Retinal pigment epithelial cell (primary cell): ENCODE data around the gene APP.

Experiments
- DNase-seq: peaks from one replicate; pipeline ENCODE4 v3.0.0-alpha.2; 2010; ENCODE audit warnings: low read depth
- H3K4me3 ChIP-seq: 2 replicates; pipeline ENCODE4 v1.5.1; 2011; ENCODE audit warnings: mild to moderate bottlenecking, low read length, control low read depth, moderate library complexity
- TF ChIP-seq, protein P1 (sequence below): conservative IDR thresholded peaks from 2 replicates; pipeline ENCODE4 v1.5.1; 2011; ENCODE audit warnings: low read depth, low read length, control low read depth, inconsistent platforms

Gene APP

DNA sequence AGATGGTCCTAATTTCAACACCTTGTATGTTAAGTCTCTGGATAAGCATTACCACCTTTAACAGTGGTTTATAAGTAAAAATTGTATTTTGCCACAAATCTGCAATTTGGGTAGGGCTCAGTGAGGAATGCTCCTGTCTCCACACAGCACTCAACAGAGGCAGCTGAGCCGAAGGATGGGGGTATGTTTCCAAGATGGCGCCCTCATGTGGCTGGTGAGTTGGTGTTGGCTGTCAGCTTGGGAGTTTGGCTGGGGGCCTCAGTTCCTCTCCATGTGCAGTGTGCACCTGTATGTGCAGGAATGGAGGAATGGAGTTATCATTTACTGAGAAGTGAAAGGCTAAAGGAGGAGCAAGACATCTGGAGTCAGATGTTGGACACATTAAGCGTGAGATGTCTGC, 299.0 kb downstream of the APP start:
- TF ChIP-seq, protein P1, sequence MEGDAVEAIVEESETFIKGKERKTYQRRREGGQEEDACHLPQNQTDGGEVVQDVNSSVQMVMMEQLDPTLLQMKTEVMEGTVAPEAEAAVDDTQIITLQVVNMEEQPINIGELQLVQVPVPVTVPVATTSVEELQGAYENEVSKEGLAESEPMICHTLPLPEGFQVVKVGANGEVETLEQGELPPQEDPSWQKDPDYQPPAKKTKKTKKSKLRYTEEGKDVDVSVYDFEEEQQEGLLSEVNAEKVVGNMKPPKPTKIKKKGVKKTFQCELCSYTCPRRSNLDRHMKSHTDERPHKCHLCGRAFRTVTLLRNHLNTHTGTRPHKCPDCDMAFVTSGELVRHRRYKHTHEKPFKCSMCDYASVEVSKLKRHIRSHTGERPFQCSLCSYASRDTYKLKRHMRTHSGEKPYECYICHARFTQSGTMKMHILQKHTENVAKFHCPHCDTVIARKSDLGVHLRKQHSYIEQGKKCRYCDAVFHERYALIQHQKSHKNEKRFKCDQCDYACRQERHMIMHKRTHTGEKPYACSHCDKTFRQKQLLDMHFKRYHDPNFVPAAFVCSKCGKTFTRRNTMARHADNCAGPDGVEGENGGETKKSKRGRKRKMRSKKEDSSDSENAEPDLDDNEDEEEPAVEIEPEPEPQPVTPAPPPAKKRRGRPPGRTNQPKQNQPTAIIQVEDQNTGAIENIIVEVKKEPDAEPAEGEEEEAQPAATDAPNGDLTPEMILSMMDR, result peak; percentile 34
- no peak overlapping the region for H3K4me3 ChIP-seq
- no peak for DNase-seq

DNA sequence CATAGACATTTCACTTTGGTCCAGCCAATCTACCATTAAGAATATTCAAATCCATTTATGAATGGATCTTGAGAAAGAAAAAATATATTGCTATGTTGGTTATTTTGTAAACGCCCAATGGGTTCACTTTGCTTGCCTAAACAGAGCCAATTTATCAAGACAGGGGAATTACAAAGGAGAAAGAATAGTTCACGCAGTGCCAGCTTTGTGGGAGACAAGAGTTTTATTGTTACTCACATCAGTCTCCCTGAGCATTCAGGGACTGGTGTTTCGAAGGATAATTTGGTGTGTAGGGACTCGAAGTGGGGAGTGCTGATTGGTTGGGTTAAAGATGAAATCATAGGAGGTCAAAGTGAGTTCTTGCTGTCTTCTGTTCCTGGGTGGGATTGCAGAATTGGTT, 300.5 kb downstream of the APP start:
- H3K4me3 ChIP-seq, result no peak overlapping the region
- no peak for DNase-seq
- TF ChIP-seq, protein P1, result no peak

DNA sequence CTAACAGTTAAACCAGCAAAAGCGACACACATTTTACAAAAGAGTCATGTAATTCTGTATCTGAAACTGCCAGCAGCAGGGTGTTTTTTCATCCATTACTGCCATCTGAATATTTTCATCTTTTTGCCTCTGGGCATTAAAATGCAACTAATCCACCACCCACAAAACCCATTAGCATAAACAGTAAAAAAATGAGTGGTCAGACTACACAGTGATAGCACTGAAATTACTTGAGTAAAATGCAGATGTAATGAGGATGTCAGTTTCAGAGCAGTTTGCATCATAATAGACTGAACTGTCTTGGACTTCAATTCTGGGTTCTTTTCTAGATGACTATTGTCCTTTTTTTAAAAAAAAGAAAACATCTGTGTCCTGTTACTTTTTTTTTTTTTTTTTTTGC, 303.5 kb downstream of the APP start:
- no peak overlapping the region for H3K4me3 ChIP-seq
- no peak for DNase-seq
- TF ChIP-seq, protein P1, result no peak

DNA sequence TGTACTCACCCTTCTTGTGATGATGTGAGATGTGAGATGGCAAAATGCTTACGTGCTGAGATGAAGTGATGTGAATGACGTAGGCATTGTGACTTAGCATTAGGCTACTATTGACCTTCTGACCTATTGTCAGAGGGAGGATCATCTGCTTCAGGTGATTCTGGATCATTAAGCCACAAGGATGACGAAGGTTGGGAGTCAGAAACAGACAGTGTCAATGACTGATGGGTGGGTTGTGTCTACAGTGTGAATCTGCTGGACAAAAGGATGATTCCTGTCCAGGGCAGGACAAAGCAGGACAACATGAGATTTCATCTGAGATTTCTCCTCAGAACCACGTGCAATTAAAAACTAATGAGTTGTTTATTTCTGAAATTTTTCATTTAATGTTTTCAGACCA, 306.8 kb downstream of the APP start:
- TF ChIP-seq, protein P1, result no peak
- no peak overlapping the region for H3K4me3 ChIP-seq
- DNase-seq, result no peak

DNA sequence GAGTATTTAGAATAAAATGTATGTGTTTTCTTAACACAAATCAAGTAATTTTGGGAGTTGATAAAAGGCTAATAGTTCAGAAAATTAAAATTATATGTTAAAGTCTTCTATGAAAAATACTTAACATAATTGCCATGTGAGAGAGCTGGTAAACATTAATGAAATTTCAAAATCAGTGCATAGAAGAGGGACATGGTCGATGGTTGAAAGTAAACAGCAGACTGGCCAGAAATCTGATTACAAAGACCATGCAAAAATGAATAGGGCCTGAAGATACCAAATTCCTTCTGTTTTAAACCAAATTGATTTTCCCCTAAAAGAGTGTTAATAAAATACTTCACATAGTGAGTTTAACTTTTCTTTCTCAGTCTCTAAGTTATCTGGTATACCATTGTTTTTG, 307.5 kb downstream of the APP start:
- TF ChIP-seq, protein P1, result no peak
- DNase-seq, result no peak

DNA sequence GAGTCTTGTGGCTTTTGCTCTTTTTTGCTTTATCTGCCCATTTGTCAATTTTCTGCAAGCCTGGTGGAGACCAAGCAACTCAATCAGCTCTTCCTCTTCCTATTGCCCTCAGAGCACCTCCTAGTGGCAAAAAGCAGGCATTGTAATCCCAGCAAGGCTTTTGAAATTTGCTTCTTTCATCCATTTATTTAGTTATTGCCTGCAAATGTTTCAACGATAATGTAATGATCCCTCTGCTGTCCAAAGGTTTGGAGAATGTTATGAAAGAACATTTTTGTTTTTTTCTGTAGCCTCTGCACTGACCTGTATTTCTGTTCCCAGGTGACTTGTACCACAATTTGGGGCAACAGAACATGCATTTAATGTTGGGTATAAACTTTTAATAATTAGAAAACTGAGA, 308.0 kb downstream of the APP start:
- H3K4me3 ChIP-seq, result no peak overlapping the region
- no peak for DNase-seq
- TF ChIP-seq, protein P1, result peak; percentile 96

More for the DNA sequence above, 307.5 kb downstream of the APP start:
- no peak overlapping the region for H3K4me3 ChIP-seq

DNA sequence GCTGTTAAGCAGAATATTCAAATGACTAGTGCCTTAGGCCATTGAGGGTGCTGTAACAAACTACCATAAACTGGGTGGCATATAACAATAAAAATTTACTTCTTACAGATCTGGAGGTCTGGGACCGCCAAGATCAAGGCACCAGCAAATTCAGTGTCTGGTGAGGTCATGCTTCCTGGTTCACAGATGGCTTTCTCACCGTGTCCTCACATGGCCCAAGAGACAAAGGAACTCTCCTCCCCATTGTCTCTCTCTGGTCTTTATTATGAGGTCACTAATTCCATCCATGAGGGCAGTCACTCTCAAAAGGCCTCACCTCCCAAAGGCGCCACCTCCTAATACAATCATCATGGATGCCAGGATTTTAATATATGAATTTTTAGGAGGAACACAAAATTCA, 308.5 kb downstream of the APP start:
- H3K4me3 ChIP-seq, result no peak overlapping the region
- no peak for DNase-seq
- TF ChIP-seq, protein P1, result no peak
